ENCODE data around the gene MAN2B2.

Gene MAN2B2

GRCh38 chr4:6574747-6575502 is at the start of gene MAN2B2:
Gene MAN2B2 (plus strand): TSS chr4:6575189. CDS start chr4:6575211, 22 bp downstream.
- H3K4me3 ChIP-seq (ENCODE audit: low read length) = peak within 1 kb of the TSS; percentile 93
- no peak; the same call in 1 of the 2 replicates for TF ChIP-seq CTCF (conservative IDR thresholded peaks at IDR 0.05; ENCODE audit: low read length)
- peak; percentile 67 for DNase-seq (ENCODE audit: low read depth)

- DNase-seq (ENCODE audit: low read depth) = no peak
- TF ChIP-seq CTCF (conservative IDR thresholded peaks at IDR 0.05; ENCODE audit: low read length) = no peak
- H3K4me3 ChIP-seq (ENCODE audit: low read length) = no peak overlapping the region
These were observed 49.5 kb upstream of the MAN2B2 start for GRCh38 chr4:6525474-6525873.

GRCh38 chr4:6526156-6526555 is 48.8 kb upstream of the MAN2B2 start:
- DNase-seq (ENCODE audit: low read depth) = no peak
- no peak overlapping the region for H3K4me3 ChIP-seq (ENCODE audit: low read length)
- TF ChIP-seq CTCF (conservative IDR thresholded peaks at IDR 0.05; ENCODE audit: low read length) = no peak

- no peak overlapping the region for H3K4me3 ChIP-seq (ENCODE audit: low read length)
- TF ChIP-seq CTCF (conservative IDR thresholded peaks at IDR 0.05; ENCODE audit: low read length) = no peak
- no peak for DNase-seq (ENCODE audit: low read depth)
These were observed 48.3 kb upstream of the MAN2B2 start for GRCh38 chr4:6526671-6527091.

GRCh38 chr4:6527259-6527658 is 47.7 kb upstream of the MAN2B2 start:
- no peak for DNase-seq (ENCODE audit: low read depth)

GRCh38 chr4:6527683-6528595 is 47.0 kb upstream of the MAN2B2 start:
- no peak for TF ChIP-seq CTCF (conservative IDR thresholded peaks at IDR 0.05; ENCODE audit: low read length)
- no peak for DNase-seq (ENCODE audit: low read depth)
- no peak overlapping the region for H3K4me3 ChIP-seq (ENCODE audit: low read length)

More at GRCh38 chr4:6527259-6527658, 47.7 kb upstream of the MAN2B2 start:
- no peak overlapping the region for H3K4me3 ChIP-seq (ENCODE audit: low read length)
- no peak for TF ChIP-seq CTCF (conservative IDR thresholded peaks at IDR 0.05; ENCODE audit: low read length)
